ENCODE measurements around the gene ANKRD13D. TPM values are rescaled to one million over a fixed set of nuclear protein-coding genes. Genes with fewer than 3 reads are reported as not detected.
"Not testable (repeated sequence)": the region's sequence is repeated elsewhere in the genome, so short reads cannot be mapped to it uniquely, and the experiment has no call there.

Gene ANKRD13D
- total RNA-seq, 4 donors from 2014 or later, result 5.8 to 10.6 (median 9.7) TPM

- no peaks in the 10 kb centered on the region for H3K27me3 ChIP-seq
- H3K9me3 ChIP-seq, result no peaks in the 10 kb centered on the region
- in situ Hi-C loops (cut with MboI; ENCODE audit: low sequenced_read_pairs in 4 of 4) (loop anchor here in 3 of 4 donors (5.0 to 10.0 kb wide), 3 partner anchors 41 to 56 kb away; partner anchors contain the start of gene GRK2 (in 1 of the 3)), intact Hi-C loops (cut with DNase I; ENCODE audit: low total_unique reads) (loop anchor here (1.0 to 2.0 kb wide), 7 partner anchors 15 to 237 kb away; partner anchors contain the start of genes ANKRD13D, GRK2, KDM2A and SSH3)
- no peaks in the 10 kb centered on the region for H3K36me3 ChIP-seq
- peaks cover 7 to 17% of the 10 kb centered on the region in 2 donors for H3K4me1 ChIP-seq
- peak overlapping the region; percentile 78 to 96 (median 88) for H3K4me3 ChIP-seq
- DNase-seq (no peak), ATAC-seq (peak; percentile 19 to 26)
- TF ChIP-seq CTCF (IDR thresholded peaks at IDR 0.05 in 4 of 5, conservative IDR thresholded peaks at IDR 0.05 in 1 of 5) (no peak), POLR2A (IDR thresholded peaks at IDR 0.05) (no peak)
- peak overlapping the region; percentile 88 to 92 (median 90) for H3K27ac ChIP-seq
These were observed 28.9 kb downstream of the ANKRD13D start for GRCh38 chr11:67317888-67318555.

GRCh38 chr11:67318876-67319275 lies 29.8 kb downstream of the ANKRD13D start:
- H3K27me3 ChIP-seq; H3K36me3 ChIP-seq; DNase-seq; H3K27ac ChIP-seq; intact Hi-C loops (cut with DNase I; ENCODE audit: low total_unique reads); ATAC-seq; H3K9me3 ChIP-seq: not testable (repeated sequence)
- in situ Hi-C loops (cut with MboI; ENCODE audit: low sequenced_read_pairs in 4 of 4), result loop anchor here in 3 of 4 donors (5.0 to 10.0 kb wide), 3 partner anchors 42 to 57 kb away; partner anchors contain the start of gene GRK2 (in 1 of the 3)
- peaks cover 7 to 17% of the 10 kb centered on the region in 2 donors for H3K4me1 ChIP-seq
- H3K4me3 ChIP-seq, result peak overlapping the region in 1 of 4 donors; percentile 82

- Histone ChIP-seq H3K27ac (no peak overlapping the region), H3K4me3 (no peak overlapping the region), H3K27me3 (no peaks in the 10 kb centered on the region), H3K4me1 (peaks cover 7 to 17% of the 10 kb centered on the region in 2 donors), H3K36me3 (no peaks in the 10 kb centered on the region), H3K9me3 (no peaks in the 10 kb centered on the region)
- ATAC-seq (no peak), DNase-seq (no peak)
- TF ChIP-seq CTCF (IDR thresholded peaks at IDR 0.05 in 4 of 5, conservative IDR thresholded peaks at IDR 0.05 in 1 of 5) (no peak), POLR2A (IDR thresholded peaks at IDR 0.05) (no peak)
- intact Hi-C loops (cut with DNase I; ENCODE audit: low total_unique reads) (no loop called here), in situ Hi-C loops (cut with MboI; ENCODE audit: low sequenced_read_pairs in 4 of 4) (no loop called here)
These were observed 30.9 kb downstream of the ANKRD13D start for GRCh38 chr11:67320011-67320410.

- ATAC-seq, result no peak
- intact Hi-C loops (cut with DNase I; ENCODE audit: low total_unique reads), result no loop called here
These were observed 31.6 kb downstream of the ANKRD13D start for GRCh38 chr11:67320691-67321090.

More at GRCh38 chr11:67320691-67321090, 31.6 kb downstream of the ANKRD13D start:
- no peak for TF ChIP-seq POLR2A (IDR thresholded peaks at IDR 0.05)
- no peak for TF ChIP-seq CTCF (IDR thresholded peaks at IDR 0.05 in 4 of 5, conservative IDR thresholded peaks at IDR 0.05 in 1 of 5)
- peaks cover 7 to 17% of the 10 kb centered on the region in 2 donors for H3K4me1 ChIP-seq
- no peaks in the 10 kb centered on the region for H3K9me3 ChIP-seq
- in situ Hi-C loops (cut with MboI; ENCODE audit: low sequenced_read_pairs in 4 of 4), result no loop called here
- no peaks in the 10 kb centered on the region for H3K27me3 ChIP-seq
- no peaks in the 10 kb centered on the region for H3K36me3 ChIP-seq
- no peak overlapping the region for H3K4me3 ChIP-seq
- no peak for DNase-seq
- no peak overlapping the region for H3K27ac ChIP-seq

All from gastrocnemius medialis (tissue), 4 donors.